ENCODE results near the gene CKB. TPM values are rescaled to one million over a fixed set of nuclear protein-coding genes. Genes with fewer than 3 reads are reported as not detected.
"Not testable (repeated sequence)": the region's sequence is repeated elsewhere in the genome, so short reads cannot be mapped to it uniquely, and the experiment has no call there.

Gene CKB
- total RNA-seq, 1 donor, result 44.4 TPM

GRCh38 chr14:103514596-103515421 is 7.8 kb downstream of the CKB start:
- no peak for DNase-seq (ENCODE audit: low read depth in 2 of 3, low spot score in 2 of 3)

GRCh38 chr14:103512701-103513611 is 9.7 kb downstream of the CKB start:
- peak in 1 of 3 donors; percentile 31 for DNase-seq (ENCODE audit: low read depth in 2 of 3, low spot score in 2 of 3)

GRCh38 chr14:103512180-103512579 is 10.4 kb downstream of the CKB start:
- DNase-seq (ENCODE audit: low read depth in 2 of 3, low spot score in 2 of 3), result not testable (repeated sequence)

- no peak for DNase-seq (ENCODE audit: low read depth in 2 of 3, low spot score in 2 of 3)
Measured at GRCh38 chr14:103510724-103511693, 11.6 kb downstream of the CKB start.

- no peak for DNase-seq (ENCODE audit: low read depth in 2 of 3, low spot score in 2 of 3)
Measured at GRCh38 chr14:103509864-103510723, 12.5 kb downstream of the CKB start.

GRCh38 chr14:103508521-103509329 is 13.9 kb downstream of the CKB start:
- no peak for DNase-seq (ENCODE audit: low read depth in 2 of 3, low spot score in 2 of 3)

- DNase-seq (ENCODE audit: low read depth in 2 of 3, low spot score in 2 of 3), result no peak
Measured at GRCh38 chr14:103507751-103508150, 14.9 kb downstream of the CKB start.

- DNase-seq (ENCODE audit: low read depth in 2 of 3, low spot score in 2 of 3), result no peak
Measured at GRCh38 chr14:103504991-103505565, 17.6 kb downstream of the CKB start.

- DNase-seq (ENCODE audit: low read depth in 2 of 3, low spot score in 2 of 3), result no peak
Measured at GRCh38 chr14:103503296-103503695, 19.3 kb downstream of the CKB start.

GRCh38 chr14:103502877-103503276 is 19.8 kb downstream of the CKB start:
- no peak for DNase-seq (ENCODE audit: low read depth in 2 of 3, low spot score in 2 of 3)

GRCh38 chr14:103501921-103502669 is 20.5 kb downstream of the CKB start:
- DNase-seq (ENCODE audit: low read depth in 2 of 3, low spot score in 2 of 3), result no peak

GRCh38 chr14:103501041-103501870 is 21.4 kb downstream of the CKB start:
- DNase-seq (ENCODE audit: low read depth in 2 of 3, low spot score in 2 of 3), result no peak

GRCh38 chr14:103500148-103500990 is 22.3 kb downstream of the CKB start:
- DNase-seq (ENCODE audit: low read depth in 2 of 3, low spot score in 2 of 3), result peak in 2 of 3 donors; percentile 69 to 85

- no peak for DNase-seq (ENCODE audit: low read depth in 2 of 3, low spot score in 2 of 3)
Measured at GRCh38 chr14:103499709-103500108, 22.9 kb downstream of the CKB start.

GRCh38 chr14:103496776-103497175 is 25.9 kb downstream of the CKB start:
- DNase-seq (ENCODE audit: low read depth in 2 of 3, low spot score in 2 of 3), result no peak

- DNase-seq (ENCODE audit: low read depth in 2 of 3, low spot score in 2 of 3), result no peak
Measured at GRCh38 chr14:103495854-103496253, 26.8 kb downstream of the CKB start.

All from hematopoietic multipotent progenitor cell (in vitro differentiated cells).